HG03095 (cell line): ENCODE measurements around the gene PNPLA7.
A peak's percentile ranks its signal among the peaks of the same experiment; 100 is the strongest.
"Not testable (repeated sequence)": the region's sequence is repeated elsewhere in the genome, so short reads cannot be mapped to it uniquely, and the experiment has no call there.

ENCODE experiments used
- ATAC-seq: cut with Tn5 transposase; IDR thresholded peaks from one replicate; pipeline ENCODE4 v1.9.1; 2021; ENCODE audit warnings: moderate library complexity; ENCODE audit not compliant: unreplicated experiment

PNPLA7 gene

DNA sequence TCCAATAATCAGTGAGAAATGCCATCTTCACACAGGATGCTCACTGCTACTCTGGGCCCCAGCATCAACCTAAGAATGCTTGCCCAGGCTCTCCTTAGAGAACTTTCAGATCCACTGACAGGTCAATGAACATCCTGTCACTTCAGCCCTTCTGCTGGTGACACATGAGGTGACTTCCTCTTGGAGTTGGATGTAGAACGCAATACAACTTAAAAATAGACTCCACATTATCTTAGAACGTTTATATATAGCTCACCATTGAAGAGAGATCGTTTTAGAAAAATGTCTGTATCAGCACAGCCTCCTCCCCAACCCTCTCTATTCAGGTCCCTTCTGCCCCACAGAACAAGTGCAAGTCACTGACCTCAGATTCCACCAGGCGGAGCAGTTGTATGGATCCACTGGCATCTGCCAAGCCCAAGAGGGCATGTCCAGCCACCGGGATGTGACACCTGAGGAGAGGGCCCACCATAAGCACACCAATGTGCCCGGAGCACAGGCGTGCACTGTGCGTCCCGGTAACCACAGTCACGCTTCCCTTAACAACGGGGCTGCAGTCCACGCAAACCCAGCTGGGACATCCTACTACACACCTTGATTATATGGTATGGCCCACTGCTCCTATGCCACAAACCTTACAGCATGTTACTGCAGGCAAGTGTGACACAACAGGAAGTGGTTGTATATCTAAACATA is 25.7 kb upstream of the PNPLA7 start:
- no peak for ATAC-seq

DNA sequence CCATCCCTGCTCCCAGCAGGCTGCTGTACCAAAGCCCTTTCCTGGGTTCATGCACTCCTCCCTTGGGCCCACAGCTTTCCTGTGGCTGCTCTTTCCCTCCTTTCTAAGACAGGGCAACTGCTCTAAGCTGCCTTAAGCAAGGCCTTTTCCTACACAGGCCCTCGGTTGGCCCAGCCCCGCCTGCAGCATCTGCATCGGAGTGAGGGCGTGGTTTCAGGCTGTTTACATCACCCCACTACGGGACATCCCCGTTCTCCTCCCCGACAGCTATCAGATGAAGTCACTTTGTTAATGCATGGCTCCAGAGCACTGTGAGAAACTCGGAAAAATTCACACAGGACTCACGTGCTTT is 25.1 kb upstream of the PNPLA7 start:
- no peak for ATAC-seq

DNA sequence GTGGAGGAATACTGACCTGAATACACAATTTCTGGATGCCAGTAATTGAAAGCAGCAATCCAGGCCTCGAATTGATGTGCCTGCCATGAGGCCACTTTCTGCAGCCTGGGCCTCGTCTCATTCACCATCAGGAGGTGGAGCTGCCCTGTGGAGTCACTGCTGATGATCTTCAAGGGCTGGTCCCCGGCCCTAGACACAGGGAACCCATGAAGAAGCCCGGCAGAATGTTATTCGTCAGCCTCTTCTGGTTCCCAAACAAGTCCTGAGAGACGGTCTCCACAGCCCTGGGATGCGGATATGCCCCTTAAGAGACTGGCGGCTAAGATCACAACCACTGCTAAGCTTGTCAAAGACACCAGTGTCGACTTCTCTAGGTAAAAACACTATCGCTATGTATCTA is 24.0 kb upstream of the PNPLA7 start:
- no peak for ATAC-seq

DNA sequence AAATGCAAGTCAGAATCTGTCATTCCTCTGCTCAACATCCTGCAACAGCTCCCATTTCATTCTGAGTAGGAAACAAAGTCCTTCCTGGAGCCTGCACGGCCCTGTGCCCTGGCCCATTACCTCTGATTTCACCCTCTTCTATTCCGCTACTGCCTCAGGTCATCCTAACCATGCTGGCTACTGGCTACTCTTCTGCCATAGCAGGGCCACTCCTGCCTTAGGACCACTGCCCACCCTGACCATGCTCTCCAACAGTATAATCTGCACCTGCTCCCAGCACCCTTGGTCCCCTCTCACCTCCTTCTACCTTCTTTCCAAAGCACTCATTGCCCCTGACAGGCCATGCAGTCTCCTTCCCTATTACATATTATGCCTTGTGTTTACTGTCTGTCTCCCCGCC is 20.4 kb upstream of the PNPLA7 start:
- no peak for ATAC-seq

- ATAC-seq = no peak
Measured at GRCh38 chr9:137569609-137570203, 19.5 kb upstream of the PNPLA7 start.

- ATAC-seq = not testable (repeated sequence)
Measured at GRCh38 chr9:137568445-137568844, 18.2 kb upstream of the PNPLA7 start.

DNA sequence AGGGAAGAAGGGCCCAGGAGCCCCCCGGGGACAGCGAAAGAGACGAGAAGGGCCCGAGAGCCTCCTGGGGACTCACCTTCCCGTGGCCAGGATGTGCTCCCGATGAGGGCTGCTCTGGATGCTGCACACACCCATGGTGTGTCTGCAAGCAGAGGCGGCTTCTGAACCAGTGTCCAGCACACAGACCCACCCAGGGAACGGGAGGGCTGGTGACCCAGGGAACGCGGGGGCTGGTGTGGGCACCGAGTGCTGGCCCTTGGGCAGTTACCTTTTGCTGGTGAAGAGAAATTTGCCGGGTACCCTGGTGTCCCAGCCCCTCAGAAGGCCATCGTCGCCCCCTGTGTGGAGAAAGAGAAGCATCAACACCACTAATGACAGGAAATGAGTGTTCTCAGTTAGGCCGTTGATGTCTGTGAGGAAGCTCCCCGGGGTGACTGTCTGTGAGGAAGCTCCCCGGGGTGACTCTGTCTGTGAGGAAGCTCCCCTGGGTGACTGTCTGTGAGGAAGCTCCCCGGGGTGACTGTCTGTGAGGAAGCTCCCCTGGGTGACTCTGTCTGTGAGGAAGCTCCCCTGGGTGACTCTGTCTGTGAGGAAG is 14.7 kb upstream of the PNPLA7 start:
- no peak for ATAC-seq

DNA sequence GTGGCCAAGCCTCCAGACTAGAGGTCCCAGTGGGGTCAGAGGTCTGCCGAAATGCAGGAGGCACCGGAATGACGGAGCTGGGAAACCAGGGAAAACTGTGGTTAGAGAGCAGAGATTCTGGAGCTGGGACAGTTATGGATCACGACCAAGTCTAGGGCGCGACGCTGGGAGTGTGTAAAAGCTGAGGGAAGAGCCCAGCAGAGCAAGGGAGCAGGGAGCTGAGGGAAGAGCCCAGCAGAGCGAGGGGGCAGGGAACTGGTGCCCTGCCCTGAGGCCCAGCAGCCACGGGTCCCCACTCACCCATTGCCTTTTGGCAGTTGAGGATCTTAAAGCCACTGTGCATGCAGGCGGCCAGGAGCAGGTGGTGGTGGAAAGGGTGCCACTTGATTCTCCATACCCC is 13.9 kb upstream of the PNPLA7 start:
- no peak for ATAC-seq

DNA sequence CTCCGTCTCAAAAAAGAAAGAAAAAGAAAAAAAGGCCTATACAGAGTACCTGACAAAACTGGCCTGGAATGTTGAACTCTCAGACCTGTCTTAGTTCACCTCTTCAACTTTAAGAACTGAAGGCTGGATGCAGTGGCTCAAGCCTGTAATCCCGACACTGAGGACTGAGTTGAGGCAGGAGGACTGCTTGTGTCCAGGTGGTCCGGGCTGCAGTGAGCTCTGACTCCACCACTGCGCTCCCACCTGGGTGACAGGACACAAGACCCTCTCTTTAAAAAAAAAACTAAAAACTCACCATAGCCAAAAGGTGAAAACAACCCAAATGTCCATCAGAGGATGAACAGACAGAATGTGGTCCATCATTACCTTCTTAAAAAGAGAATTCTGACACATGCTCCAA is 7.9 kb upstream of the PNPLA7 start:
- ATAC-seq = no peak

GRCh38 chr9:137556069-137556838 is 6.1 kb upstream of the PNPLA7 start:
- ATAC-seq = no peak

- ATAC-seq = no peak
Measured at GRCh38 chr9:137555179-137555578, 5.0 kb upstream of the PNPLA7 start.

GRCh38 chr9:137554349-137554748 is 4.1 kb upstream of the PNPLA7 start:
- ATAC-seq = no peak

DNA sequence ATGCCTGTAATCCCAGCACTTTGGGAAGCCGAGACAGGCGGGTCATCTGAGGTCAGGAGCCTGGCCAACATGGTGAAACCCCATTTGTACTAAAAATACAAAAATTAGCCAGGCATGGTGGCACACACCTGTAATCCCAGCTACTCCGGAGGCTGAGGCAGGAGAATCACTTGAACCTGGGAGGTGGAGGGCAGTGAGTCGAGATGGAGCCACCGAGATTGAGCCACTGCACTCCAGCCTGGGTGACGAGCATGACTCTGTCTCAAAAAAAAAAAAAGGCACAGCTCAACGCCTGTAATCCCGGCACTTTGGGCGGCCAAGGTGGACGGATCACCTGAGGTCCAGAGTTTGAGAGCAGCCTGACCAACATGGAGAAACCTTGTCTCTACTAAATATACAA is 3.5 kb upstream of the PNPLA7 start:
- ATAC-seq = not testable (repeated sequence)

GRCh38 chr9:137552022-137552768 is 2.0 kb upstream of the PNPLA7 start:
- ATAC-seq = peak; percentile 7

GRCh38 chr9:137551264-137552021 is 1.2 kb upstream of the PNPLA7 start, which contains the start of gene MRPL41:
Gene MRPL41, plus strand, starts transcription at chr9:137551879. Its CDS starts 203 bp downstream, at chr9:137552082.
- ATAC-seq = peak; percentile 70

DNA sequence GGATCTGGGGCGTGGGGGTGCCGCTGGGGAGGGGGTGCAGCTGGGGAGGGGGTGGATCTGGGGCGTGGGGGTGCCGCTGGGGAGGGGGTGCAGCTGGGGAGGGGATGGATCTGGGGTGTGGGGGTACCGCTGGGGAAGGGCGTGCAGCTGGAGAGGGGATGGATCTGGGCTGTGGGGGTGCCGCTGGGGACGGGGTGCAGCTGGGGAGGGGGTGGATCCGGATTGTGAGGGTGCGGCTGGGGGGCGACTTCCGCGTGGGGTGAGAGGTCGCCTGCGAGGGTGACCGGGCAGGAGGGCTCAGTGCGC is 709 bp upstream of the PNPLA7 start:
- not testable (repeated sequence) for ATAC-seq

- ATAC-seq = no peak
Measured at GRCh38 chr9:137547687-137548543, 2.3 kb downstream of the PNPLA7 start.

- ATAC-seq = no peak
Measured at GRCh38 chr9:137545123-137545522, 5.1 kb downstream of the PNPLA7 start.

- no peak for ATAC-seq
Measured at GRCh38 chr9:137544176-137544760, 5.9 kb downstream of the PNPLA7 start.
